K562 (cell line): Measurements from ENCODE around the gene CEACAM20. TPM values are rescaled to one million over a fixed set of nuclear protein-coding genes. Genes with fewer than 3 reads are reported as not detected.

Experiments used
- CBFA2T2 ChIP-seq: fragments of 450-650 bp; conservative IDR thresholded peaks from 2 replicates; pipeline ENCODE4 v1.6.1; 2017; ENCODE audit warnings: mild to moderate bottlenecking
- CBFB ChIP-seq: sonication (generic); formaldehyde crosslinking; IDR thresholded peaks from 2 replicates; pipeline ENCODE4 v1.4.0; 2020; ENCODE audit warnings: mild to moderate bottlenecking, missing genetic modification reagents
- CBX1 ChIP-seq: sonication (generic); IDR thresholded peaks from 2 replicates; pipeline ENCODE4 v1.6.1; 2016; ENCODE audit warnings: antibody characterized with exemption, low read depth, mild to moderate bottlenecking
- CCNT2 ChIP-seq: IDR thresholded peaks from 2 replicates; pipeline ENCODE4 v1.6.1; 2011; ENCODE audit warnings: borderline replicate concordance, low read depth, mild to moderate bottlenecking, moderate library complexity, mixed read lengths, low read length; ENCODE audit not compliant: insufficient read length; ENCODE audit errors: extremely low read depth
- HDGF ChIP-seq: fragments of 450-650 bp; IDR thresholded peaks from 2 replicates; pipeline ENCODE4 v1.6.1; 2016
- IFI16 ChIP-seq: fragments of 250-450 bp; sonication (Bioruptor Pico); IDR thresholded peaks from 2 replicates; pipeline ENCODE4 v2.1.2; 2022; ENCODE audit warnings: mild to moderate bottlenecking, inconsistent platforms
- NFIC ChIP-seq: fragments of 450-650 bp; IDR thresholded peaks from 2 replicates; pipeline ENCODE4 v1.6.1; 2017; ENCODE audit warnings: mild to moderate bottlenecking, inconsistent platforms
- NR4A1 ChIP-seq, 2 experiments: fragments of 250-450 bp in 1 of 2; fragments of 450-650 bp in 1 of 2; sonication (Bioruptor Pico) in 1 of 2; IDR thresholded peaks; 2 replicates each; pipeline versions ENCODE4 v1.4.0 to v1.6.1; 2016 to 2020; ENCODE audit warnings: mild to moderate bottlenecking in 2 of 2, missing compliant biosample characterization in 1 of 2, missing genetic modification characterization in 1 of 2, moderate library complexity in 1 of 2
- NUFIP1 ChIP-seq: fragments of 450-650 bp; IDR thresholded peaks from 2 replicates; pipeline ENCODE4 v1.6.1; 2018; ENCODE audit not compliant: partially characterized antibody
- SRSF7 ChIP-seq: fragments of 200-400 bp; formaldehyde crosslinking; optimal IDR thresholded peaks from 2 replicates; pipeline ENCODE3; 2017; ENCODE audit warnings: mild to moderate bottlenecking, low read depth, low read length
- ZC3H4 ChIP-seq: sonication (generic); formaldehyde crosslinking; IDR thresholded peaks from 2 replicates; pipeline ENCODE4 v1.9.0; 2021; ENCODE audit warnings: missing genetic modification reagents, borderline replicate concordance
- ZC3H8 ChIP-seq: fragments of 450-650 bp; IDR thresholded peaks from 2 replicates; pipeline ENCODE4 v1.6.1; 2017
- ZNF174 ChIP-seq: fragments of 250-450 bp; sonication (Bioruptor Pico); IDR thresholded peaks from 2 replicates; pipeline ENCODE4 v1.4.0; 2020; ENCODE audit warnings: mild to moderate bottlenecking
- ZNF239 ChIP-seq: fragments of 250-450 bp; sonication (Bioruptor Pico); IDR thresholded peaks from 2 replicates; pipeline ENCODE4 v1.4.0; 2020; ENCODE audit warnings: mild to moderate bottlenecking
- ZNF785 ChIP-seq: fragments of 250-450 bp; sonication (Bioruptor Pico); IDR thresholded peaks from 2 replicates; pipeline ENCODE4 v1.4.0; 2020; ENCODE audit warnings: mild to moderate bottlenecking
- ZZZ3 ChIP-seq: fragments of 450-650 bp; IDR thresholded peaks from 2 replicates; pipeline ENCODE4 v1.6.1; 2016; ENCODE audit warnings: antibody characterized with exemption, mild to moderate bottlenecking, moderate library complexity
- polyA plus RNA-seq, 8 experiments: library from polyadenylated mRNA; depleted of rRNA in 4 of 8; stranded (reverse) in 5 of 8; unstranded in 3 of 8; fragments of >200 nt; fragmentation: Nextera tagmentation in 2 of 8; fragmentation: Illumina TruSeq in 1 of 8; extraction: Ambion mirVana in 2 of 8; extraction: Trizol in 1 of 8; gene quantifications; 2 replicates each; pipeline versions ENCODE4 v1.2.1 to v1.2.3, GENCODE V29; 2011 to 2014; ENCODE audit warnings: inconsistent platforms in 1 of 8, missing spikeins in 1 of 8
- total RNA-seq, 7 experiments: library from RNA; depleted of rRNA in 6 of 7; stranded (reverse); fragments of >200 nt in 6 of 7; fragmentation: Illumina TruSeq in 2 of 7; extraction: Trizol in 2 of 7; gene quantifications; 2 replicates each; pipeline versions ENCODE4 v1.2.1 to v1.2.3, GENCODE V29; 2011 to 2021; ENCODE audit warnings: low replicate concordance in 1 of 7
- TF ChIP-seq, protein P1 (sequence below), 3 experiments: fragments of 200-800 bp in 1 of 3; fragments of 250-450 bp in 1 of 3; fragments of 450-650 bp in 1 of 3; sonication (Bioruptor Pico) in 1 of 3; sonication (Bioruptor generic) in 1 of 3; formaldehyde crosslinking in 1 of 3; IDR thresholded peaks; 2 replicates each; pipeline versions ENCODE4 v1.6.1 to v1.8.0; 2016 to 2022; ENCODE audit warnings: mild to moderate bottlenecking in 2 of 3, missing genetic modification characterization in 2 of 3, missing compliant biosample characterization in 1 of 3, moderate library complexity in 1 of 3
- TF ChIP-seq, protein P2 (sequence below): sonication (generic); formaldehyde crosslinking; IDR thresholded peaks from 2 replicates; pipeline ENCODE4 v1.8.0; 2023; ENCODE audit warnings: mild to moderate bottlenecking, missing genetic modification reagents
- TF ChIP-seq, protein P3 (sequence below): fragments of 450-650 bp; formaldehyde crosslinking; IDR thresholded peaks from 2 replicates; pipeline ENCODE4 v1.4.0; 2022; ENCODE audit warnings: missing genetic modification characterization

CEACAM20 gene
- total and polyA plus RNA-seq, 9 of the 15 experiments (the other 6 are each of a cell fraction or from before 2014, with no cell fraction given), result not detected

DNA sequence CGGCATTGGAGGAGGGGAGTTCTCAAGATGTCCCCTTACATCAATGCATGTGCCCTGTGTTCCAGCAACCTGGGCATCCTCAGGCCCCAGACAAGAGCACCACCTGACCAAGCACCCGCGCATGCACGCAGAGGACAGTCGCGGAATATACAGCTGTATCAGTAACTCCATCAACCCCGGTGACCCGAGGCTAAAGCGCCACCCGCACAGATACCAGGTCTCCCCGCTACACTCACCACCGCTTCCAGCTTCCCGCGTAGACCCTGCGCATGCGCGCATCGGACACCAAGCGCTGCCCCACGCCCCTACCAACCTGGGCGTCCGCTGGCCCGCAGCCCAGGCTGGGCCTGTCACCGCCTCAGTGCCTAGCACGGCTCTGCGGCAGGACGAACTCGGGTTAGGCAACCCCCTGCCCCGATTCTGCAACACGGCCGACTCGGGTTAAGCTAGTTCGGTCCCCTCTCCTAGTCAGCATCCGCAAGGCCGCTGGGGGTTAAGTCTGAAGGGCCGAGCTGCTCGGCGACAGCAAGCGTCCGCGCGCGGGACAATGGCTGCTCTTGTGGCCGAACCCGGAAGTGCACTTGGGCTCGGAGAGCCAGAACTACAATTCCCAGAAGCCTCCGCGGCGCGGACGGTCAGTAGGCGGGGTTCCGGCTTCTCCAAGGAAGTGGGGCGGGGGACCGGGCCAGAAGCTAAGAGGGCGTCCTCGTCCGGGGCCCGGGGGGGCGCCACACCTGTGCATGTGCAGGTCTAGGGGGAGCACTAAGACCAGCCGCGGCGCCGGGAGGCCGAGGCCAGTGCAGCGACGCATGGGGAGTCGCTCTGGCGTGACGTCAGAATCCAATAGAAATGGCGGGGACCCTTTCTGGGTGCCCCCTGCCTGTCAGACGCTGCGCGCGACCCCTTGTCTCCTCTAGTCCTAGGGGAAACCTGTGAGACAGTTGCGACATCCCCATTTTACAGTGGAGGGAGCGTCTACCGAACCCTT, 29.2 kb downstream of the CEACAM20 start, which contains the start of gene ZNF180 (continued):
- TF ChIP-seq, protein P1, sequence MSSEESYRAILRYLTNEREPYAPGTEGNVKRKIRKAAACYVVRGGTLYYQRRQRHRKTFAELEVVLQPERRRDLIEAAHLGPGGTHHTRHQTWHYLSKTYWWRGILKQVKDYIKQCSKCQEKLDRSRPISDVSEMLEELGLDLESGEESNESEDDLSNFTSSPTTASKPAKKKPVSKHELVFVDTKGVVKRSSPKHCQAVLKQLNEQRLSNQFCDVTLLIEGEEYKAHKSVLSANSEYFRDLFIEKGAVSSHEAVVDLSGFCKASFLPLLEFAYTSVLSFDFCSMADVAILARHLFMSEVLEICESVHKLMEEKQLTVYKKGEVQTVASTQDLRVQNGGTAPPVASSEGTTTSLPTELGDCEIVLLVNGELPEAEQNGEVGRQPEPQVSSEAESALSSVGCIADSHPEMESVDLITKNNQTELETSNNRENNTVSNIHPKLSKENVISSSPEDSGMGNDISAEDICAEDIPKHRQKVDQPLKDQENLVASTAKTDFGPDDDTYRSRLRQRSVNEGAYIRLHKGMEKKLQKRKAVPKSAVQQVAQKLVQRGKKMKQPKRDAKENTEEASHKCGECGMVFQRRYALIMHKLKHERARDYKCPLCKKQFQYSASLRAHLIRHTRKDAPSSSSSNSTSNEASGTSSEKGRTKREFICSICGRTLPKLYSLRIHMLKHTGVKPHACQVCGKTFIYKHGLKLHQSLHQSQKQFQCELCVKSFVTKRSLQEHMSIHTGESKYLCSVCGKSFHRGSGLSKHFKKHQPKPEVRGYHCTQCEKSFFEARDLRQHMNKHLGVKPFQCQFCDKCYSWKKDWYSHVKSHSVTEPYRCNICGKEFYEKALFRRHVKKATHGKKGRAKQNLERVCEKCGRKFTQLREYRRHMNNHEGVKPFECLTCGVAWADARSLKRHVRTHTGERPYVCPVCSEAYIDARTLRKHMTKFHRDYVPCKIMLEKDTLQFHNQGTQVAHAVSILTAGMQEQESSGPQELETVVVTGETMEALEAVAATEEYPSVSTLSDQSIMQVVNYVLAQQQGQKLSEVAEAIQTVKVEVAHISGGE (CRISPR knock-in tag; IDR thresholded peaks at IDR 0.05), result peak in 2 of 3 experiments; percentile 65 to 92; a peak in 5 of 6 replicates
- TF ChIP-seq NUFIP1 (no peak), ZNF785 (no peak), ZC3H4 (CRISPR knock-in tag) (no peak), NFIC (peak; percentile 97), SRSF7 (no peak), CBFB (CRISPR knock-in tag) (no peak), ZNF239 (CRISPR knock-in tag) (no peak), CCNT2 (peak; percentile 29), HDGF (no peak), ZZZ3 (no peak; the same call in none of the 2 replicates), ZNF174 (CRISPR knock-in tag) (no peak), IFI16 (CRISPR knock-in tag) (no peak), NR4A1 (CRISPR knock-in tag; IDR thresholded peaks at IDR 0.05) (no peak), NR4A1 (tag; IDR thresholded peaks at IDR 0.05) (0 out of 2 replicates have a peak, but pooled peaks have one; percentile 43), CBX1 (peak; percentile 80), CBFA2T2 (no peak), ZC3H8 (no peak)
- TF ChIP-seq, protein P2, sequence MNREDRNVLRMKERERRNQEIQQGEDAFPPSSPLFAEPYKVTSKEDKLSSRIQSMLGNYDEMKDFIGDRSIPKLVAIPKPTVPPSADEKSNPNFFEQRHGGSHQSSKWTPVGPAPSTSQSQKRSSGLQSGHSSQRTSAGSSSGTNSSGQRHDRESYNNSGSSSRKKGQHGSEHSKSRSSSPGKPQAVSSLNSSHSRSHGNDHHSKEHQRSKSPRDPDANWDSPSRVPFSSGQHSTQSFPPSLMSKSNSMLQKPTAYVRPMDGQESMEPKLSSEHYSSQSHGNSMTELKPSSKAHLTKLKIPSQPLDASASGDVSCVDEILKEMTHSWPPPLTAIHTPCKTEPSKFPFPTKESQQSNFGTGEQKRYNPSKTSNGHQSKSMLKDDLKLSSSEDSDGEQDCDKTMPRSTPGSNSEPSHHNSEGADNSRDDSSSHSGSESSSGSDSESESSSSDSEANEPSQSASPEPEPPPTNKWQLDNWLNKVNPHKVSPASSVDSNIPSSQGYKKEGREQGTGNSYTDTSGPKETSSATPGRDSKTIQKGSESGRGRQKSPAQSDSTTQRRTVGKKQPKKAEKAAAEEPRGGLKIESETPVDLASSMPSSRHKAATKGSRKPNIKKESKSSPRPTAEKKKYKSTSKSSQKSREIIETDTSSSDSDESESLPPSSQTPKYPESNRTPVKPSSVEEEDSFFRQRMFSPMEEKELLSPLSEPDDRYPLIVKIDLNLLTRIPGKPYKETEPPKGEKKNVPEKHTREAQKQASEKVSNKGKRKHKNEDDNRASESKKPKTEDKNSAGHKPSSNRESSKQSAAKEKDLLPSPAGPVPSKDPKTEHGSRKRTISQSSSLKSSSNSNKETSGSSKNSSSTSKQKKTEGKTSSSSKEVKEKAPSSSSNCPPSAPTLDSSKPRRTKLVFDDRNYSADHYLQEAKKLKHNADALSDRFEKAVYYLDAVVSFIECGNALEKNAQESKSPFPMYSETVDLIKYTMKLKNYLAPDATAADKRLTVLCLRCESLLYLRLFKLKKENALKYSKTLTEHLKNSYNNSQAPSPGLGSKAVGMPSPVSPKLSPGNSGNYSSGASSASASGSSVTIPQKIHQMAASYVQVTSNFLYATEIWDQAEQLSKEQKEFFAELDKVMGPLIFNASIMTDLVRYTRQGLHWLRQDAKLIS (CRISPR knock-in tag), result peak; percentile 90
- TF ChIP-seq, protein P3, sequence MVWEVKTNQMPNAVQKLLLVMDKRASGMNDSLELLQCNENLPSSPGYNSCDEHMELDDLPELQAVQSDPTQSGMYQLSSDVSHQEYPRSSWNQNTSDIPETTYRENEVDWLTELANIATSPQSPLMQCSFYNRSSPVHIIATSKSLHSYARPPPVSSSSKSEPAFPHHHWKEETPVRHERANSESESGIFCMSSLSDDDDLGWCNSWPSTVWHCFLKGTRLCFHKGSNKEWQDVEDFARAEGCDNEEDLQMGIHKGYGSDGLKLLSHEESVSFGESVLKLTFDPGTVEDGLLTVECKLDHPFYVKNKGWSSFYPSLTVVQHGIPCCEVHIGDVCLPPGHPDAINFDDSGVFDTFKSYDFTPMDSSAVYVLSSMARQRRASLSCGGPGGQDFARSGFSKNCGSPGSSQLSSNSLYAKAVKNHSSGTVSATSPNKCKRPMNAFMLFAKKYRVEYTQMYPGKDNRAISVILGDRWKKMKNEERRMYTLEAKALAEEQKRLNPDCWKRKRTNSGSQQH (CRISPR knock-in tag), result no peak
